ENCODE data around the gene ATAD3B.
A peak's percentile ranks its signal among the peaks of the same experiment; 100 is the strongest.
"Not testable (repeated sequence)": the region's sequence is repeated elsewhere in the genome, so short reads cannot be mapped to it uniquely, and the experiment has no call there.

The ATAD3B gene

DNA sequence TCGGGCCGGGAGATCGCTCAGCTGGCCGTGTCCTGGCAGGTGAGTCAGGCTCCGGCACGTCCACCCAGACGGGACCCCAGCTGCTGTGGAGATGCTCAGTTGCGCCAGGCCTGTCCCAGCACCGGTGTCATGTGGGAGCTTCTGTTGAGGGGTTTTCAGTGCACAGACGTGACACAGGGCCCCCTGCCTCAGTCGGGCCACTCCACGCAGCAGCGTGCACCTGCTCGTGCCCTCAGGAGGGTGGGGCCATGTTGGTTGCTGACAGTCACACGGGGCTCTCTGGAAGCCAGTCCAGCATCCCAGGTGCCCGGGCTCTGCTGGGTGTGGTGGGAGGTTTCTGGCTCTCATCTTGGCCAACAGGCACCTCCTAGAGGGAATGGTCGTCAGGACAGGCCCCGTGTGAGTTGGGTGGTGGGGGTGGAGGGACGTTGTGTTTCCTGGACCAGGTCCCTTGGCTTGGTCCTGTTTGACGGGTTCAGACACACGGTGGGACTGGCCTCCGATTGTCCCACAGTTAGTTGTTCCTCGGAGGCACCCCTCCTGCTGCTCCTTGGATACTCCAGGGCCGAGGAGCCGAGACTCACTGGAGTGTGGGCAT, 19.2 kb downstream of the ATAD3B start:
- no peak for DNase-seq (ENCODE audit: low read depth in 1 of 2, low spot score in 1 of 2)
- Histone ChIP-seq H3K27ac (replicated peaks) (no peak overlapping the region), H3K4me3 (replicated peaks; ENCODE audit: insufficient read depth, low read length) (no peak overlapping the region), H3K27me3 (ENCODE audit: insufficient read depth, poor library complexity, severe bottlenecking) (no peaks in the 10 kb centered on the region)
- TF ChIP-seq GABPA (IDR thresholded peaks at IDR 0.05; ENCODE audit: low read depth) (no peak), SPI1 (IDR thresholded peaks at IDR 0.05; ENCODE audit: borderline replicate concordance, low read depth) (no peak)
- TF ChIP-seq, protein P1, sequence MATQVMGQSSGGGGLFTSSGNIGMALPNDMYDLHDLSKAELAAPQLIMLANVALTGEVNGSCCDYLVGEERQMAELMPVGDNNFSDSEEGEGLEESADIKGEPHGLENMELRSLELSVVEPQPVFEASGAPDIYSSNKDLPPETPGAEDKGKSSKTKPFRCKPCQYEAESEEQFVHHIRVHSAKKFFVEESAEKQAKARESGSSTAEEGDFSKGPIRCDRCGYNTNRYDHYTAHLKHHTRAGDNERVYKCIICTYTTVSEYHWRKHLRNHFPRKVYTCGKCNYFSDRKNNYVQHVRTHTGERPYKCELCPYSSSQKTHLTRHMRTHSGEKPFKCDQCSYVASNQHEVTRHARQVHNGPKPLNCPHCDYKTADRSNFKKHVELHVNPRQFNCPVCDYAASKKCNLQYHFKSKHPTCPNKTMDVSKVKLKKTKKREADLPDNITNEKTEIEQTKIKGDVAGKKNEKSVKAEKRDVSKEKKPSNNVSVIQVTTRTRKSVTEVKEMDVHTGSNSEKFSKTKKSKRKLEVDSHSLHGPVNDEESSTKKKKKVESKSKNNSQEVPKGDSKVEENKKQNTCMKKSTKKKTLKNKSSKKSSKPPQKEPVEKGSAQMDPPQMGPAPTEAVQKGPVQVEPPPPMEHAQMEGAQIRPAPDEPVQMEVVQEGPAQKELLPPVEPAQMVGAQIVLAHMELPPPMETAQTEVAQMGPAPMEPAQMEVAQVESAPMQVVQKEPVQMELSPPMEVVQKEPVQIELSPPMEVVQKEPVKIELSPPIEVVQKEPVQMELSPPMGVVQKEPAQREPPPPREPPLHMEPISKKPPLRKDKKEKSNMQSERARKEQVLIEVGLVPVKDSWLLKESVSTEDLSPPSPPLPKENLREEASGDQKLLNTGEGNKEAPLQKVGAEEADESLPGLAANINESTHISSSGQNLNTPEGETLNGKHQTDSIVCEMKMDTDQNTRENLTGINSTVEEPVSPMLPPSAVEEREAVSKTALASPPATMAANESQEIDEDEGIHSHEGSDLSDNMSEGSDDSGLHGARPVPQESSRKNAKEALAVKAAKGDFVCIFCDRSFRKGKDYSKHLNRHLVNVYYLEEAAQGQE (IDR thresholded peaks at IDR 0.05; ENCODE audit: insufficient replicate concordance, low read depth): no peak

DNA sequence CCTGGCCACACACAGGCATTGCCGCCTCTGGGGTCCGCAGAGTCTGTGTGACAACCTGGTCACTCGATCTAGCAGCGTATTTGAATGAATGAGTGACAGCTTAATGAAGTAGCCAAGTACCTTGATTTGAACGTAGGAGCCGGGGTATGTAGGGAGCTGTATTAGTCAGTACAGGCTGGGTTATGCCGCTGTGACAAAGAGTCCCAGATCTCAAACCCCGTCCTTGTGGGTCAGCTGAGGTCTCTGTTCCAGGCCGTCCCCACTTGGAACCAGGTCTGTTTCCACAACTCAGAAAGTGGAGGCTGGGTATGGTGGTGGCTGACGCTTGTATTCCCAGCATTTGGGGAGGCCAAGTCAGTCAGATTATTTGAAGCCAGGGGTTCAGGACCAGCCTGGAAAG, 20.0 kb downstream of the ATAD3B start:
- Histone ChIP-seq H3K27ac (replicated peaks) (no peak overlapping the region), H3K4me3 (replicated peaks; ENCODE audit: insufficient read depth, low read length) (no peak overlapping the region), H3K27me3 (ENCODE audit: insufficient read depth, poor library complexity, severe bottlenecking) (no peaks in the 10 kb centered on the region)
- TF ChIP-seq GABPA (IDR thresholded peaks at IDR 0.05; ENCODE audit: low read depth) (no peak), SPI1 (IDR thresholded peaks at IDR 0.05; ENCODE audit: borderline replicate concordance, low read depth) (no peak), POLR2AphosphoS5 (IDR thresholded peaks at IDR 0.05; ENCODE audit: low read depth) (no peak)
- TF ChIP-seq, protein P1 (IDR thresholded peaks at IDR 0.05; ENCODE audit: insufficient replicate concordance, low read depth): no peak
- no peak for DNase-seq (ENCODE audit: low read depth in 1 of 2, low spot score in 1 of 2)

DNA sequence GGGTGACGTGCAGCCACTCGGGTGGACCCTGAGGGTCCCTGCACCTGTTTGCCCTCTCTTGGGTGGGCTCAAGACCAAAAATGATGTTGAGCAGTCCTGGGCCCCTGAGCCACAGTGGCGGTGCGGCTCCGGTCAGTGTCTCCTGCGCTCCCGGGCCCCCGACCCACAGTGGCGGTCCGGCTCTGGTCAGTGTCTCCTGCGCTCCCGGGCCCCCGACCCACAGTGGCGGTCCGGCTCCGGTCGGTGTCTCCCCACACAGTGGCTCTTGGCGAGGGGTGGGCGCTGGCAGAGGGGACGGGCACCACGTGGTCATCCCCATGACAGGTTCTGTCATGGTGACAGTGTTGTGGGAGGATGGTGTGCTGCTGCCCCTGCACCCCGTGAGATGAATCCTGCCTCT, 22.7 kb downstream of the ATAD3B start:
- not testable (repeated sequence) for H3K4me3 ChIP-seq (replicated peaks; ENCODE audit: insufficient read depth, low read length); H3K27ac ChIP-seq (replicated peaks); H3K27me3 ChIP-seq (ENCODE audit: insufficient read depth, poor library complexity, severe bottlenecking); DNase-seq (ENCODE audit: low read depth in 1 of 2, low spot score in 1 of 2)

DNA sequence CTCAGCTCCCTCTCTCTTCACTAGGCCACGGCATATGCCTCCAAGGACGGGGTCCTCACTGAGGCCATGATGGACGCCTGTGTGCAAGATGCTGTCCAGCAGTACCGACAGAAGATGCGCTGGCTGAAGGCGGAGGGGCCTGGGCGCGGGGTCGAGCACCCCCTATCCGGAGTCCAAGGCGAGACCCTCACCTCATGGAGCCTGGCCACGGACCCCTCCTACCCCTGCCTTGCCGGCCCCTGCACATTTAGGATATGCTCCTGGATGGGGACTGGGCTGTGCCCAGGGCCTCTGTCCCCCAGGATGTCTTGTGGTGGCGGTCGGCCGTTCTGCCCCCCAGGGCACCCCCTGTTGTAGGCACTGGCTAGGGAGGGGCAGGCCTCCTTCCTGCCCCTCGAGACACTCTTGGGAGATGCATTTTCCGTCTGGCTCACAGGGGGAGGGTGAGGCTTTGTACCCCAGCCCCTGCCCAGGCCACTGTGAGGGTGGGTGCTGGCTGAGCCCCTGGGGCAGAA, 24.0 kb downstream of the ATAD3B start:
- DNase-seq (ENCODE audit: low read depth in 1 of 2, low spot score in 1 of 2); H3K27ac ChIP-seq (replicated peaks); H3K27me3 ChIP-seq (ENCODE audit: insufficient read depth, poor library complexity, severe bottlenecking); H3K4me3 ChIP-seq (replicated peaks; ENCODE audit: insufficient read depth, low read length): not testable (repeated sequence)

DNA sequence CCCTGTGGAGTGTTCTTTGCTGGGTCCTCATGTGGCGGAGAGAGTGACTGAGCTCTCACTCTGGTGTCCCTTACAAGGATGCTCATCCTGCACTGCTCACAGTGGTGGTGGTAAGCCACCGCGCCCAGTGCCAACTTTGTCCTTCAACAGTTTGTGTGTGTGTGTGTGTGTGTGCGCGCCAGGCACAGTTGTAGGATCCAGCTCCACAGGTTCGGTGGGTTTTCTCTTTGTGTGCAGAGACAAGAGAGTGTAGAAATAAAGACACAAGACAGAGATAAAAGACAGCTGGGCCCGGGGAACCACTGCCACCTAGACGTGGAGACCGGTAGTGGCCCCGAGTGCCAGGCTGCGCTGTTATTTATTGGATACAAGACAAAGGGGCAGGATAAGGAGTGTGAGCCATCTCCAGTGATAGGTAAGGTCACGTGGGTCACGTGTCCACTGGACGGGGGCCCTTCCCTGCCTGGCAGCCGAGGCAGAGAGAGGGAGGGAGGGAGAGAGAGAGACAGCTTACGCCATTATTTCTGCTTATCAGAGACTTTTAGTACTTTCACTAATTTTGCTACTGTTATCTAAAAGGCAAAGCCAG, 33.3 kb downstream of the ATAD3B start:
- Histone ChIP-seq H3K4me3 (replicated peaks; ENCODE audit: insufficient read depth, low read length) (peak overlapping the region; percentile 10), H3K27ac (replicated peaks) (peak overlapping the region; percentile 57)
- not testable (repeated sequence) for H3K27me3 ChIP-seq (ENCODE audit: insufficient read depth, poor library complexity, severe bottlenecking)
- TF ChIP-seq, protein P2, sequence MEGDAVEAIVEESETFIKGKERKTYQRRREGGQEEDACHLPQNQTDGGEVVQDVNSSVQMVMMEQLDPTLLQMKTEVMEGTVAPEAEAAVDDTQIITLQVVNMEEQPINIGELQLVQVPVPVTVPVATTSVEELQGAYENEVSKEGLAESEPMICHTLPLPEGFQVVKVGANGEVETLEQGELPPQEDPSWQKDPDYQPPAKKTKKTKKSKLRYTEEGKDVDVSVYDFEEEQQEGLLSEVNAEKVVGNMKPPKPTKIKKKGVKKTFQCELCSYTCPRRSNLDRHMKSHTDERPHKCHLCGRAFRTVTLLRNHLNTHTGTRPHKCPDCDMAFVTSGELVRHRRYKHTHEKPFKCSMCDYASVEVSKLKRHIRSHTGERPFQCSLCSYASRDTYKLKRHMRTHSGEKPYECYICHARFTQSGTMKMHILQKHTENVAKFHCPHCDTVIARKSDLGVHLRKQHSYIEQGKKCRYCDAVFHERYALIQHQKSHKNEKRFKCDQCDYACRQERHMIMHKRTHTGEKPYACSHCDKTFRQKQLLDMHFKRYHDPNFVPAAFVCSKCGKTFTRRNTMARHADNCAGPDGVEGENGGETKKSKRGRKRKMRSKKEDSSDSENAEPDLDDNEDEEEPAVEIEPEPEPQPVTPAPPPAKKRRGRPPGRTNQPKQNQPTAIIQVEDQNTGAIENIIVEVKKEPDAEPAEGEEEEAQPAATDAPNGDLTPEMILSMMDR (IDR thresholded peaks at IDR 0.05; ENCODE audit: insufficient read depth, low read length): peak; percentile 23
- peak in 1 of 2 experiments; percentile 86 for DNase-seq (ENCODE audit: low read depth in 1 of 2, low spot score in 1 of 2)

- DNase-seq (ENCODE audit: low read depth in 1 of 2, low spot score in 1 of 2): peak in 1 of 2 experiments; percentile 64
Measured at GRCh38 chr1:1505366-1505798, 33.8 kb downstream of the ATAD3B start.

GRCh38 chr1:1505801-1506200, 34.2 kb downstream of the ATAD3B start:
- not testable (repeated sequence) for H3K4me3 ChIP-seq (replicated peaks; ENCODE audit: insufficient read depth, low read length); H3K27me3 ChIP-seq (ENCODE audit: insufficient read depth, poor library complexity, severe bottlenecking)
- H3K27ac ChIP-seq (replicated peaks): peak overlapping the region; percentile 57
- DNase-seq (ENCODE audit: low read depth in 1 of 2, low spot score in 1 of 2): peak in 1 of 2 experiments; percentile 6

More at GRCh38 chr1:1505366-1505798, 33.8 kb downstream of the ATAD3B start:
- Histone ChIP-seq H3K4me3 (replicated peaks; ENCODE audit: insufficient read depth, low read length) (peak overlapping the region; percentile 10), H3K27ac (replicated peaks) (peak overlapping the region; percentile 57)
- not testable (repeated sequence) for H3K27me3 ChIP-seq (ENCODE audit: insufficient read depth, poor library complexity, severe bottlenecking)
- peak; percentile 38; the same call in 1 of the 2 replicates for TF ChIP-seq GABPA (IDR thresholded peaks at IDR 0.05; ENCODE audit: low read depth)
